HG02571 (cell line): Measurements from ENCODE around the gene C1orf74.
"Not testable (repeated sequence)": the region's sequence is repeated elsewhere in the genome, so short reads cannot be mapped to it uniquely, and the experiment has no call there.

Source experiments
- ATAC-seq: cut with Tn5 transposase; IDR thresholded peaks from one replicate; pipeline ENCODE4 v1.9.1; 2021; ENCODE audit warnings: mild to moderate bottlenecking, moderate library complexity; ENCODE audit not compliant: unreplicated experiment

C1orf74 gene

GRCh38 chr1:209805875-209806760, 21.8 kb upstream of the C1orf74 start, which contains the start of gene IRF6:
TSS of gene IRF6 (minus strand) at chr1:209806142. CDS start at chr1:209801413, 4,729 bp downstream.
- ATAC-seq = peak; percentile 88

- ATAC-seq = no peak
Measured at GRCh38 chr1:209805341-209805781, 21.0 kb upstream of the C1orf74 start.

GRCh38 chr1:209803568-209803967, 19.2 kb upstream of the C1orf74 start:
- ATAC-seq = no peak

- ATAC-seq = no peak
Measured at GRCh38 chr1:209802780-209803152, 18.4 kb upstream of the C1orf74 start.

GRCh38 chr1:209802117-209802779, 17.9 kb upstream of the C1orf74 start:
- no peak for ATAC-seq

- ATAC-seq = no peak
Measured at GRCh38 chr1:209800984-209801834, 16.9 kb upstream of the C1orf74 start.

- ATAC-seq = no peak
Measured at GRCh38 chr1:209797978-209798639, 13.8 kb upstream of the C1orf74 start.

- not testable (repeated sequence) for ATAC-seq
Measured at GRCh38 chr1:209793711-209794110, 9.4 kb upstream of the C1orf74 start.

- no peak for ATAC-seq
Measured at GRCh38 chr1:209791920-209792319, 7.6 kb upstream of the C1orf74 start.

GRCh38 chr1:209790286-209791193, 6.2 kb upstream of the C1orf74 start:
- no peak for ATAC-seq

GRCh38 chr1:209789245-209789644, 4.9 kb upstream of the C1orf74 start:
- ATAC-seq = no peak

GRCh38 chr1:209787551-209787950, 3.2 kb upstream of the C1orf74 start:
- ATAC-seq = no peak

GRCh38 chr1:209786146-209786545, 1.8 kb upstream of the C1orf74 start:
- ATAC-seq = no peak

GRCh38 chr1:209785592-209785991, 1.2 kb upstream of the C1orf74 start:
- ATAC-seq = no peak

- ATAC-seq = no peak
Measured at GRCh38 chr1:209783386-209783785, 973 bp downstream of the C1orf74 start.

GRCh38 chr1:209780268-209780667, 4.1 kb downstream of the C1orf74 start:
- ATAC-seq = no peak

- ATAC-seq = no peak
Measured at GRCh38 chr1:209778102-209778501, 6.3 kb downstream of the C1orf74 start.

- no peak for ATAC-seq
Measured at GRCh38 chr1:209777587-209777986, 6.8 kb downstream of the C1orf74 start.

- no peak for ATAC-seq
Measured at GRCh38 chr1:209775678-209776077, 8.7 kb downstream of the C1orf74 start.

- peak; percentile 58 for ATAC-seq
Measured at GRCh38 chr1:209774592-209774991, 9.8 kb downstream of the C1orf74 start.
